Neutrophil (primary cell): ENCODE data around the gene RGS4.

Experiments
- H3K27ac ChIP-seq: fragments of 200-600 bp; sonication (generic); 2 replicates; pipeline ENCODE4 v1.5.1; 2016; ENCODE audit warnings: mild to moderate bottlenecking, moderate library complexity
- H3K27me3 ChIP-seq: fragments of 200-600 bp; sonication (generic); 2 replicates; pipeline ENCODE4 v1.6.0; 2016; ENCODE audit warnings: mild to moderate bottlenecking
- H3K36me3 ChIP-seq: fragments of 200-600 bp; sonication (generic); 2 replicates; pipeline ENCODE4 v1.5.1; 2017
- H3K4me1 ChIP-seq, 2 experiments: fragments of 200-600 bp in 1 of 2; sonication (generic) in 1 of 2; 1 replicate in 1 of 2; 2 replicates in 1 of 2; pipeline versions ENCODE4 v1.5.1 to v1.6.1; 2013 to 2016; ENCODE audit warnings: low read depth in 1 of 2, low read length in 1 of 2, mild to moderate bottlenecking in 1 of 2, moderate library complexity in 1 of 2; ENCODE audit not compliant: control insufficient read depth in 1 of 2, insufficient read depth in 1 of 2
- H3K4me3 ChIP-seq, 2 experiments: fragments of 200-600 bp in 1 of 2; sonication (generic) in 1 of 2; 1 replicate in 1 of 2; 2 replicates in 1 of 2; pipeline ENCODE4 v1.5.1; 2013 to 2016; ENCODE audit warnings: low read depth in 1 of 2, low read length in 1 of 2, mild to moderate bottlenecking in 1 of 2, moderate library complexity in 1 of 2
- H3K9me3 ChIP-seq: fragments of 200-600 bp; sonication (generic); 2 replicates; pipeline ENCODE4 v1.5.1; 2016
- CTCF ChIP-seq: fragments of 200-600 bp; sonication (generic); IDR thresholded peaks from 2 replicates; pipeline ENCODE4 v1.5.1; 2016; ENCODE audit warnings: antibody characterized with exemption

Gene RGS4

DNA sequence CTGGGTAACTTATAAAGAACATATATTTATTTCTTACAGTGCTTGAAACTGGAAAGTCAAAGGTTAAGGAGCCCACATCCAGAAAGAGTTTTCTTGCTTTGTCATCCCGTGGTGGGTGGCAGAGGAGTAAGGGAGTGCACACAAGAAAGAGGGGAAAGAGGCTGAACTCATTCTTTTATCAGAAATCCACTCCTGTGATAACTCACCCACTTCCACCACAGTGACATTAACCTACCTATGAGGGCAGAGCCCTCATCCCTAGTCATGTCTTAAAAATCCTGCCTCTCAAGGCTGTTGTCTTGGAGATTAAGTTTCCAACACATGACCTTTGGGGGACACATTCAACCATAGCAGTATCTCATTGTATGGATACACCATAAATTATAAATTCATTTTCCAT, 32.5 kb upstream of the RGS4 start:
- no peaks in the 10 kb centered on the region for H3K36me3 ChIP-seq
- H3K9me3 ChIP-seq: no peaks in the 10 kb centered on the region
- no peak overlapping the region for H3K27ac ChIP-seq
- no peaks in the 10 kb centered on the region for H3K27me3 ChIP-seq
- no peaks in the 10 kb centered on the region for H3K4me1 ChIP-seq
- TF ChIP-seq CTCF: no peak
- H3K4me3 ChIP-seq: no peak overlapping the region

- TF ChIP-seq CTCF: no peak
- no peaks in the 10 kb centered on the region for H3K27me3 ChIP-seq
- no peaks in the 10 kb centered on the region for H3K9me3 ChIP-seq
- no peak overlapping the region for H3K4me3 ChIP-seq
- H3K27ac ChIP-seq: no peak overlapping the region
- H3K36me3 ChIP-seq: no peaks in the 10 kb centered on the region
- no peaks in the 10 kb centered on the region for H3K4me1 ChIP-seq
Observed at GRCh38 chr1:163038928-163039706, 30.0 kb upstream of the RGS4 start.

GRCh38 chr1:163039707-163040093, 29.5 kb upstream of the RGS4 start:
- no peak for TF ChIP-seq CTCF
- no peak overlapping the region for H3K27ac ChIP-seq
- H3K27me3 ChIP-seq: no peaks in the 10 kb centered on the region
- no peaks in the 10 kb centered on the region for H3K4me1 ChIP-seq
- no peak overlapping the region for H3K4me3 ChIP-seq
- H3K36me3 ChIP-seq: no peaks in the 10 kb centered on the region
- no peaks in the 10 kb centered on the region for H3K9me3 ChIP-seq

DNA sequence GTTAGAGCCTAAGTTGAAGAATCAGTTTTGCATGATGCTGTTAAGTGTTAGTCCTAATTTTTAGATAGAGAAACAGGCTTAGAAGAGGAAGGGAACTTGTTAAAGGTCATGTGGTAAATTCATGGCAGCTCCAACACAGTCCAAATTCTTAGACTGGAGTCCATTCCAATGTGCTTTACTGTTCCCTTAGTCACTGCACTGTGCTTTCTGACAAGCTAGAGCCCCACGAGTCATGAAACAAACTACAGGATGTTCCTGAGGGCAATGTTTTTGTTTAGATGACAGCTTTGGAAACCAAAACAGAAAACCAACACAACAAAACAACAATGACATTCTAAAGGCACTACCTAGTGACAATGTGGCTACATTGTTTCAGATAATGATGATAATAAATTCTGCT, 23.1 kb upstream of the RGS4 start:
- no peak overlapping the region for H3K4me3 ChIP-seq
- no peak overlapping the region for H3K27ac ChIP-seq
- no peaks in the 10 kb centered on the region for H3K27me3 ChIP-seq
- no peaks in the 10 kb centered on the region for H3K4me1 ChIP-seq
- no peaks in the 10 kb centered on the region for H3K9me3 ChIP-seq
- no peak for TF ChIP-seq CTCF
- no peaks in the 10 kb centered on the region for H3K36me3 ChIP-seq

GRCh38 chr1:163047951-163048659, 21.1 kb upstream of the RGS4 start:
- H3K27me3 ChIP-seq: no peaks in the 10 kb centered on the region
- no peaks in the 10 kb centered on the region for H3K9me3 ChIP-seq
- H3K36me3 ChIP-seq: no peaks in the 10 kb centered on the region
- no peak overlapping the region for H3K27ac ChIP-seq
- H3K4me3 ChIP-seq: no peak overlapping the region
- H3K4me1 ChIP-seq: no peaks in the 10 kb centered on the region
- no peak for TF ChIP-seq CTCF
